ENCODE data around the gene LRRC71.

LRRC71 gene

DNA sequence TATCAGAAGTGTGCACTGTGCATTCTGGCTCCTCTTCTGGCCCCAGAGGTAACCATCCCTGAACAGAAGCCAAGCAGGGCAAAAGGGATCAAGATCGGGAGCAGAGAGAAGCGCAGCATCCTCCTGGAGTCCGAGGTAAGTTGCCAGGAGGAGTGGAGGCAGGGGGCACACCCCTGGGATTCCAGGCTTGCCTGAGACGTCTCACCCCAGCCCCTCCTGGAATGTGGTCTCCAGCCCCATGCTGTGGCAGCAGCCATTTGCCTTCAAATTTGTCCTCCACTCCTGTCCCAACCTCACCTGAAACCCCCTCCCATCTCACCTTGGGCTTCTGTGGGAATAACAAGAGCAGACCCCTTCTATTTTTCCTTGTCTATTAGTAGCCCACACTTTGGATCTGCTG is 10.1 kb downstream of the LRRC71 start:
- DNase-seq: no peak

DNA sequence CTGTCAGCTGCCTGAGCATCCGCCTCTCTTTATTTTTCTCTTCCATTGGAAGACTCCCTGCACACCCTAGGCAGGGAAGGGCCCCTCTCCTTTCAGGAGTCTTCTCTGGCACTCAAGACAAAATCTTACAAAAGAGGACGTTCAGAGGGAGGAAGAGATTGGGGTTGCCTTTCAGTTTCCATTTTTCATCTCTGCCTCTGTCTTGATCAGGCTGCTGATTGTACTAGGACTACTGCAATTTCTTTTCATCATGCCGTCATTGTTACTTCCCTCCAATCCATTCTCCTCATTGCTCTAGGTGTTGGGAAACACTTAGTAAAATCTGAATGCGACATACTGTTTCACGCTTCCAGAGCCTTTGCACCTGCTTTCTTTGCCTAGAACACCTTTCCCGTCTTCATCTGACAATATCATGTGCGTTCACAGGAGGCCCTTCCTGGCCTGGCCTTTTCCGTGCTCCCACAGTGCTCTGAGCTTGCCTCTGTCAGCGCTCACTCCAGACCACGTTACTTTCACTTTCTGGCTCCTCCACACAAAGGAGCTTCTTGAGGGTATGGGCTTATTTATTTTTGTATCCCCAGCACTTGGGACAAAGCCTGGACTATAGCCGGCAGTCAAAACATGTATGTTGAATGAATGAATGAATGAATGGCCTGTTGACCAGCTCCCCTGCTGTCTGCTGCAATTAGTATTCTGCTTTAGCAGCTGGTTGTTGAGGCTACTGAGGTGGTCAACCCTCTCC is 10.9 kb downstream of the LRRC71 start:
- no peak for DNase-seq

DNA sequence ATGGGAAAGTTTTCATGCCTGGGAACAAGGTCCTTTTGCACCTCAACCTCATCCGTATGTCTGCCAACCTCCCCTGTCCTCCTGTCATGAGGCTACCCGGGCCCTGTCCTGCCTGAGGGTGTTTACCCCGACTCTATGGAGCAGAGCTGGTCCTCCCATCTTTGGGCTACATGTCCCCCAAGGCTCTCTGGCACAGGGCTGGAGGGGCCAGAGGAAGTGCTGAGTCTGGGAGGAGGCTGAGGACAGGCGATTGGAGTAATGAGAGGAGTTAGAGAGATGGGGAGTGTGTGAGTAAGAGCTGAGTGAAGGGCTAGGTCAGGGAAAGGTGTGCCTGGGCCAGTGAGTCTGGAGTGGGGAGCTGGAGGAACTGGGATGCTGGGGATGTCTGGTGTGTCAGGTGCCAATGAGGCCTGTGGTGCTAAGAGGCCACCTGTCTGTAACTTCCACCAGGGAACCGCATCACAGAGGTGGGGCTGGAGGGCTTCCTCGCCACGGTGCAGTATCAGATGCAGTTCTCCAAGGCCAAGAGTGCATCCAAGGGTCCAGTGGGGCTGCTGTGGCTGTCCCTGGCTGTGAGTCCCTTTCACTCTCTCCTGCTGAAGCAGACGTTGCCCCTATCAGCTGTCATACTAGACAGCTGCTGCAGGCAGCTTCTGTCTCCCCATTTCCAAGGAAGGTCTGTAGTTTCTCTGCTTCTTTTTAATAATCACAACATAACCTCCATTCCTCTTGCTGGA is 11.7 kb downstream of the LRRC71 start:
- no peak for DNase-seq

DNA sequence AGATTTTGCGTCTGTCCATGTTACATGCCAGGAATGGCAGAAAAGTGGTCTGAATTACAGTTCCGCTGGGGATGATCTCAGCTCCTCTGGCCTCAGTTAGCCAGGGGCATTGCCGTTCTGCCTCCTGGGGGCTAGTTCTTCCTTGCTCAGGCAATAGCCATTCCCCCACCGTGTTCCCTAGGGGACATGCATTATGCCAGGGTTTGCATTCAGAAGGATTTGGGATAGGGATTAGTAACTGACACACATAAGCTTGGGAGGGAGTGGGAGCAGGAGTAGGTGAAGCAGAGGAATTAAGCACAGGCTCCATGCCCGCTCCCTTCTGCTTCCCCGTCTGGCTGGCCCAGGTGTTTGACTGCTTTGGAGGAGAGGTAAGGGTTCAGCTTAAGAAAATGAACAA is 12.7 kb downstream of the LRRC71 start:
- no peak for DNase-seq

DNA sequence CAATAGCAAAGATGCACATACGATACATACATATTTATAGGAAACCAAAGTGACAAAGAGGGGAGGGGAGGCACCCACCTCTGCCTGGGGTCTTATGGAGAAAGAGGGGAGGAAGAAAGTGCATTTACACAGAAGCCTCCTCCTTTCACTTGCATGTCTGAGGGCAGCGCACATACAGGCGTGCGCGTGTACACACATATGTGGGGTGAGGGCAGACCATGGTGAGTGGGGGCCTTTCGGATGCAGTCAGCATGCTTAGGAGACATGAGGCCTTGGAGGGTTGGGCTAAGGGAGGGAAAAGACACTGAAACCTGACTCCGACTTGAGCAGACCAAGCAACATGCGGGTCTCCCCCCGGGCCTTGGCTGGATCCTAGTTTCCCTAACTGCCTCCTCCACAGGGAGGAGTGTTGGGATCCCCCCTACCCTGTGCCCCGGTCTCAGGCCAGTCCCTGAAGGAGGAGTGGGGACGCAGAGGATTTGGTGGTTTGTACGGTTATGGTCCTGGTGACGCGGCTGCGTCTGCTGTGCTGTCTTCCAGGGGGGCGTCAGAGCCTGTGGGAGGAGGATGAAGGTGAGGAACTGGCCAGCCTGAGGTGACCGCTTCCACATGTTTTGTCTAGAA is 15.2 kb downstream of the LRRC71 start:
- no peak for DNase-seq

DNA sequence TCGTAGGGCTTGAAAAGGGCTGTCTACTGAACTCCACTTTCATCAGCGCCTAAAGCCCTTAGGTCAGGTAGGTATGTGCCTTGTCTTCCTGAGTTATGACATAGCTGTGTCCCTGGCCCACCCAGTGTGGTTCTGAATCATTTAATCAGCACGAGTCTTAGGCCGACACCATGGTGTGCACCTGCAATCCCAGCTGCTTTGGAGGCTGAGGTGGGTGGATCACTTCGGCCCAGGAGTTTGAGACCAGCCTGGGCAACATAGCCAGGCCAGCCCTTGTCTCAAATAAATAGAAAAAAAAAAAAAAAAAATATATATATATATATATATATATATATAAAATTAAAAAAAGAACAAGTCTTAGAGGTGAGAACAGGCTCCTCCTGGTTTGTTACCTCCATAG is 15.8 kb downstream of the LRRC71 start:
- no peak for DNase-seq

DNA sequence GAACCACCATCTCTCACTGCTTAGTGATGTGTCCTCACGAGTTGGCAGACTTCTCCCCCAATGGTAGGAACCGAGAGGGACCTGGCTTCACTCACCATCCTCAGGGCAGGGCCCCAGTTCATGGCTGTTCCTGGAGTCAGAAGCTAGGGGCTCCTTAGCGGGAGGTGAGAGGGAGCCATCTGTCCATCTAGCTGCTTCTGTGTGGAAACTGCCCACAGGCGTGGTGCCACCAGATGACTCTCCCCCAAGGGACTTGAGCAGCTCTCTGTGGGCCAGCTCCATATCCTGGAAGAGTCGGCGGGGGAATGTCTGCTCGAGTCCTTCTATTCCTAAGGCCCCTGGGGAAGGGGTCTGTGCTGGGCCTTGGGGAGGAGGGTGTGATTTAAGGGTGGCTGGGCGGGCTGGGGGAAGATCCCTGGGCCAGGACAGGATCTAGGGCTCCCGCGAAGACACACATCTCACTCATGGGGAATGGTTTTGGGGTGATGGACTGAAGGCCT is 16.3 kb downstream of the LRRC71 start:
- DNase-seq: no peak

DNA sequence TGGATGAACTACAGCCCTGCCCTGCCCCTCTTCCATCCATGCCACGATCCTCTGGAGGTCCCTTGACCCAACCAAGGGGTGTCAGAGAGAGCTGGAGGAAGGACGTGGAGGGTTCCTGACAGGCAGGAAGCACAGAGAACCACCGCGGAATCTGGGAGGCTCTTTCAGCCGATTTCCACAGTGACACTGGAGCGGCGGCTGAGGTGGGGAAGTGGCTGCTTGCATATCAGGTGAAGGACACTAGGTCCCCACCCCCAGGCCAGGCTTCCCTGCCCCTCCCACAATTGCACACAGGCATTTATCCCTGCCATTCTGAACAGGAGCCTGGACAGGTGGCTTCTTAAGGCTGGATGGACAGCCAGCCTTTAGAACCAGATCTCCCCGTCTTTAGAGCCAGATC is 17.5 kb downstream of the LRRC71 start:
- no peak for DNase-seq

DNA sequence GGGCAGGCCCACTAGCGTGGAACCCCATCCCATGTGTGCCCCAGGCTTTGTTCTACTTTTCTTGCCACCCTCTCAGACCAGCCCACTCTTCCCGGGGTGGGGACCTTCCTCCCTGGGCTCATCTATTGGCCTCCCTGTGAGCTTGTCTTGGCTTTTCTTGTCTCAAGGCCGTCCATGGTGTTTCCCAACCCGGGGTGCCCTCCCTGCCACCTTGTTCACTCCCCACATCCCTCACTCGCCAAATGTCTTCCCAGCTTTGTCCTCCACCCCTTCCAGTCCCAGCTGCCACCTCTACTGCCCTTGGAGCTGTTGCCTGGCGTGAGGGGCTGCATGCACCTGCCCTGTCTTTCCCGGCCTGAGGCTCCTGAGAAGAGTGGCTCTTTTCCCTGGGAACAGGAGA is 18.4 kb downstream of the LRRC71 start:
- DNase-seq: no peak

DNA sequence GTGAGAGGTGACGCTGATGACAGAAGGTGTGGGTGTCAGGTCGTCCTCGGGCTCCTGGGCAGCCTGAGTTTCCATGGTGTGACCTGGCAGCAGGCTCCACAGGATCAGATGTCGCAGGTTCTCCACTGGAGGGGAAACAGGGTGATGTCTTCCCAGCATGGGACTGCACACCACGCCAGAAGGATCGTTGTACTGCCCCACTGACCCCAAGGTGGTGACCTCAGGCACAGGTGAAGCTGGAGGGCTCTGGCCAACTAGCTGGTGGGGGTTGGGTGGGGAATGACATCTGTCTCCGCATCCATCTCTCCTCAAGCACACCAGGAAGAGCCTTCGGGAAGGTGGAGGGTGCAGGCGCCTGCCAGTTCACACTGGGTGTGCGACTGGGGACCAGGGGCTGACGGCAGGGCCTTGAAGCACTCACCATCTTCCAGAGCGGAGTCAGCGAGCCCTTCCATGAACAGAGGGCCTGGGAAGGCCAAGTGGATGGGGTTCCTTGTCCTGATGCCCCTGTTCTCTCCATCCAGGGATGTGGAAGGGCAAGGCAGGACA is 19.4 kb downstream of the LRRC71 start:
- no peak for DNase-seq

DNA sequence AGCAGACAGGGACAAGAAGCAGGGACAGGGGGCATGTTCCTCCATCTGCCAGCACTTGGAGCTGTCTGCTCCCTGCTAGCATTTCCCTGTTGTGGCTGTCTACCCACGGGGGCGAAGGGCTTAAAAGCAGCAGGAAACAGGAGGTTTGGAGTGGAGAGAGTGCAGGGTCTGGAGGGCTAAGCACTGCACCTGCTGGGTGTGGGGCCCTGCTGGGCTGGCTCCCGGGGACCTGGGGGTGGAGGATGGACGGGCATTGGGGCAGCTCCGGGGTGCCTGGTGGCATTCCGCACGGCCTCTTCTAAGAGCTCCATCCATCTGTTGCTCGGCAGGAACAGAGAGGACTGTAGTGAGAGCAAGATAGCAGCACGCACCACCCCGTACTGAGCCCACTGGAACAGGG is 21.2 kb downstream of the LRRC71 start:
- no peak for DNase-seq

DNA sequence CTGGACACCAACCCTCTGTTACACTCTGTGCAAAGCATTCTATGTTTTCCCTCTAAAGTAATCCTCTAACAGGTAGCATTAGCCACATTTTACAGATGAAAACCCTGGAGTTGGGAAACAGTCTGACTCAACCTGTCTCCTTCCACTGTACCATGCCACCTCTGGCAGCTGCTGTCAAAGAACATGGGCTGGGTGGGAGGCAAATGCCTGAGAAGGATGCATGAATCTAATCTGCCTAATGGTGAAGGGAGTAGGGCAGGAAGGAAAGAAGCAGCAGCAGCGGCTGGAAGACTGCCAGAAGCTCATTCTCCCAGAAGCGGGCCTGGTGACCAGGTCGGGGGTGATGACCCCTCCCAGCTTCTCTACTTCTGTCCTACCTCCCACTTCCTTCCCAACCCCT is 21.7 kb downstream of the LRRC71 start:
- DNase-seq: no peak

DNA sequence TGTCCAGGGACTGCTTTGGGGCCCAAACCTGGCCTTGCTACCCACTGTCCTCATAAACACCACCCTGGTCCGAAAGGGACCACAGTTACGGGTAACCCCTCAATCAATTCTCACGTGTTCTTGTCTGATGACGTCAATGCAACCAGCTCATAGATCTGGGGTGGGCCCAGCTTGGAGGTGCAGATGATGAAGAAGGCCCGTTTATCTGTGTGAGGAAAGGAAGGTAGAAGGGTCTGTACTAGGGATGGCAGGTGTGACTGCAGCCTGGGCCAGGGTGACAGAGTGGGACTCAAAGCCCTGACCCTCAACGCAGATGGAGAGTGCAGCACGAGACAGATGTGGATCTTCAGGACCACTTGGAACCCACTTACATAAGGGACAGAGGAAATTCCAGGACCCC is 22.1 kb downstream of the LRRC71 start:
- DNase-seq: no peak

DNA sequence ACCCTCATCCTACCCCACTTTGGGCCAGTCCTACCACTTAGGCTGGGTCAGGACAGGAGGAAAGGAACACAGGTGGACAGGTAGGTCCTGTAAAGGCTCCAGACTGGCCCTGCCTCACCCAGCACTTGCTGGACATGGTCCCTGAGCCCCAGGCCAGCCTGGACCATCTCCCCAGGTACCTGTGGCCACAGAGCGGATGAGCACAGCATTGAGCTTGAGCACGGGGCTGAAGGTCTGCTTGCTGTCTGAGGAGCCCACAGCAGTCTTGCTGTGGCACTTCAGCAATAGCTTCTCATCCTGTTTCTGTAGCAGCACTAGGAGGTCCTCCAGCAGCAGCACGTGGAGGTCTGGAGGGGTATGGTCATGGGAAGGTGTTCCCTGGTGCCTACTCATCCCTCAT is 23.3 kb downstream of the LRRC71 start:
- no peak for DNase-seq

DNA sequence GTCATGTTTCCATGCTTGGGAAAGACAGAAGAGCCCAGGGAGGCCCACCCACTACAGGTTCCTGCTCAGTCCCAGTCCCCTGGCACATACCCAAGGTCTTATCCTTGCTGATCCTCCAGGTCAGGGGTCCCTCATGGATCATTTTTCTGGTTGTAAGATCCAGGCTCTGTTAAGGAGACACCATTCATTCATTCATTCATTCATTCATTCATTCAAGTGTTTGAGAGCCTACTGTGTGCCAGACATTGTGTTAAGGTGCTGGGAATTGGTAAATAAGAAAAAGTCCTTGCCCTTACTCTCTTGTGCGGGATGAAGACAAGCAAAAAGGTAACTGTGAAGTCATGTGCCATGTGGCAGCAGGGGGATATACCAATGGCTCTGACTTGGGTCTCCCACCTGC is 23.8 kb downstream of the LRRC71 start:
- DNase-seq: no peak

DNA sequence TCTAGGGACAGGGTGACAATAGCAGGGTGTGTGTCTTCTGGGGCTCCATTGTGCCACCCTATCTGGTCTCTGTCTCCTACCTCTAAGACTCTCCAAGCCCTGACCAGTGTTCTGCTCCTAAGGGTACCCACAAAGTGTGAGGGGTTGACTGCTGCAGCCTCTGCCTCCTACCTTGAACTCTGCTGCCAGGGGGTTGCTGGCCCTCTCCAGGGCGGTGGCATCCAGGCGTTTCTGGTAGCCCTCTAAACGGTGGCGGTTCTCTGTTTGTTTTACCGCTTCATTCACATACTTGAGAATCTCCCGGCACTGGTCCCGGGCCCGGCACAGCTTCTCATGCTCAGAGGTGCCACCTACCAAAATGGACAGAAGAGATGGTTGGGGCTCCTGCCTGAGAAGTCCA is 24.4 kb downstream of the LRRC71 start:
- no peak for DNase-seq

DNA sequence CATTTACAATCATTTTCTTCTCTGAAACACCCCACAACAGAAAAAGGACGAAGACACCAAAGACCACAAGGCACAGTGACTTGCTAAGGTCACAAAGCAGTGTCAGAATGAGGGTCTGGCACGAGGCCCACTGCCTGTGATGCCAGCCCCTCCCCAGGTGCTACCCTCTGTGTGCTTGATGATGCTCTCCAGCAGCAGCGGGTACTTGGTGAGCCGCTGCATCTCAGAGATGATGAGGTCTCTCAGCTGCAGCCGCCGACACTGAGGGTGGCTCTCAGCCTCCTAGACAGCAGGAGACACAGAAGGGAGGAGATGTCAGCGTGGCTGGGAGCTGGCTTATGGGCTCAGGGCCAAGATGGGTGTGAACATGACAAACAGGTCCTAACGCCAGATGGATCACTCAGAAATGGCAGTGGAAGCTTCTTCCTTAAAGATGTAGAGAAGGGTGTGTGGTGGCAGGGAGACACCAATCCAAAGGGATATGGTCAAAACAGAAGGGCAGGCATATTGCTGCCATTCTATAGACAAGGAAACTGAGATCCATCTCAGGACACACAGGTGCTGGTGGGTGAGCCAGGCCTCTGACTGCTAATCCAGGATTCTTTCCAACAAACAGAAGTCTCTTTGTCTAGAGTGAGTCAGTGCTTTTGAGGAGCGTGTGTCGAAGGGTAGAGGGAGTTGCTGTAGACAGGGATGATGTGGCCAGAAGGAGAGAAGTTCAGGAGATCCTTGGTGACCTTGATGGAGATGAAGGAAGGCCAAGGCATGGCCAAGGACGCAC is 25.6 kb downstream of the LRRC71 start:
- no peak for DNase-seq

DNA sequence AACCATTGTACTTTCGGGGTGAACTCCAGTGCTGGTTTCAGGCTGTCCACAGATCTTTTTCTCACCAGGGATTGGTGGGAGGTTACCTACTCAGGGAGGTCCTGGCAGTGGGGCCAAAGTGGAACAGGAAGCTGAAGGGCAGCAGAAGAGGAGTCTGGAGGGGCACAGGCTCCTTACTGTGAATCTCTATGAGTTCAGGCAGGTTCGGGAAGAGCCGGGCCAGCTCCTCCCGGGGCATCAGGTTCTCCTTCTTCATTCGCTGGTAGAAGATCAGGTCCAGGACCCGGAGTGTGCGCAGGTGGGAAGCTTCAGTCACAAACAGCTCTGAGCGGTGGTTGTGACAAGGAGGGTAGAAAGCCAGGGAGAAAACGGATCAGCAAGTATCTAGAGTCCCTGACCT is 26.7 kb downstream of the LRRC71 start:
- no peak for DNase-seq

DNA sequence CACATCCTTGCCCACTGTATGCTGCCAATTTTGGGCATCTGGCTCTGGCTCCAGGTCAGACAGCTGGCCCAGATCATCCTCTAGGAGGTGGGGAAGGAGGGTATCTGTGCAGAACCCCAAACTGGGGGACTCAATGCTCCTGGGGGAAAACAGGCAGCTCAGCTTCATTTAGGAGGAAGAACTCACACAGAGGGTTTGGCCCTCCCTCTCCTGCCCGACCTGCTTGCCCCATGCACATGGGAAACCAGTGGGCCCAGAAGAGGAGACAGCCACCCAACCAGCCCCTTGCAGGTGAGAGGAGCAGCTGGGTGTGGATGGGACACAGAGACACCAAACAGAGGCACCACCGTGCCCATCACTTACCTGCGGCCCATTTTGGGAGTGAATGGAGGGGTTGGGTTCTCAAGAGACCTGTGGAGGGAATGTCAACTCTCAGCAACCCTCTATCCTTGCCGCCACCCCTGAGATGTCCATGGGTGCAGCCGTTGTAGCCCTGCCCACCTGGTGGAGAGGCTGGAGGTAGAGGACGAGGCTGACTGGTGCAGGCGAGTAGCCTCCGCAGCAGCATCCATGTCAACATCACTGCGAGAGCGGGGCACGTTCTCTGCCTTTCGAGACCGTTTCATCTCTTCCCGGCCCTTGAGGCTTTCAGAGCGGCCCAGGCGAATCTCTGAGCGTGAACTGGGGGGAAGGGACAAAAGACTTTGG is 27.5 kb downstream of the LRRC71 start:
- DNase-seq: no peak

DNA sequence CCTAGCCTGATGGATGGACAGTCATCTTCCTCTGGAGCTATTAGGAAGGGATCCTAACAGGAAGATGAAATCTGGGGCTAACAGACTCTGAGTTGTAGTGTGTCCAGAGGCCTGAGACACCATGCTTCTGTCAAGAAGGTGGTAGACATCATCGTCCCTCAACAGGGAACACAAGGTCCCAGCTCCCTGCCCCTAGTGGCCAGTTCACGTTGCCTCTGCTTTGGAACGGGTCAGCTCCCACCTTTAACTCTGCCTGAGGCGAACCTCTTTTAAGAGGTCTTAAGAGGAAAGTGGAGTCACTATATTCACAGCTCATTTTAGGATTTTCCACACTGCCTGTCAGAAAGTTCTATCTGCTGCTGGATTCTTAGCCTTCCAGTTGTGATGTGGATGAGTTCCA is 28.3 kb downstream of the LRRC71 start:
- no peak for DNase-seq

DNA sequence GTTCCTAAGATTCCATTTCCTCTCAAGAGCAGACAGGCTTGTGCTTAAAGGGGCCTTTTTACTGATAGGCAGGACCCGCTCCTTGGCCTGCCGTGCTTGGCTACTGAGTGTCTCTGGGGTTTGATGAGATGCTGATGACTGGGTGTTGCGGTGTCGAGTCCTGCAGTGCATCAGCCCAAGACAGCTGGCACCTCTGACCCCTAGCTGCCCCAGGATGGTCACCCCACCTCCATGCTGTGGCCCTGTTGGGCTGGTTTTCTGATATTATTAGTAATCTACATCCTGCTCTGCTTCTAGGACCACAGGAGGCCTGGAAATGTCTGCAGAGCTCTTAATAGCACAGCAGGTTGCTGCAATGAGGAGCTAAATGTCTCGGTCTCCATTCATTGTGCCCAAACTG is 28.7 kb downstream of the LRRC71 start:
- no peak for DNase-seq

DNA sequence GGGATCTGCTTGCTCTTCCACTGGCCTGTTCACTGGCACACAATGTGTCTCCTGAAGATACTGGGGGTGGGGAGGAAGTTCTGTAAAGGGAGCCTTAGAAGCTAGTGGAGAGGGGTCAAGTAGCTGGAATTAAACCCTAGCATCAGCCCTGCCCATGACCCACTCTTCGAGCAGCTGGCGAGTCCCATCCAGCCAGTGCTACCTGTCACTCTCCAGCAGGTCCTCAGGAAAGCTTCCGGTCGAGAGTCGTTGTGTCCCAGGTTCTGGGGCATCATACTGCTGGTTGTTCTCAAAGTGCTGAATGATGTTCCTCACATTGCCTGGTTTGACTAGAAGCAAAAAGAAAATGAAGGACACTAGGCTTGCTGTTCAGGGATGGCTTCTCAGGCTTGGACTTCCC is 30.9 kb downstream of the LRRC71 start:
- no peak for DNase-seq
